Thyroid gland (tissue), 4 donors: ENCODE measurements around the gene DHRS2.

Experiments
- POLR2A ChIP-seq, 2 donors: fragments of 450-650 bp; IDR thresholded peaks; one replicate each; pipeline ENCODE4 v1.6.1; 2017; ENCODE audit warnings: antibody characterized with exemption in 2 of 2, mild to moderate bottlenecking in 2 of 2, moderate library complexity in 1 of 2
- TF ChIP-seq, protein P1 (sequence below), 6 experiments: fragments of 200-600 bp in 3 of 6; fragments of 450-650 bp in 3 of 6; sonication (generic) in 3 of 6; IDR thresholded peaks; one replicate each; pipeline ENCODE4 v1.5.1; 2016 to 2019; ENCODE audit warnings: antibody characterized with exemption in 6 of 6, mild to moderate bottlenecking in 2 of 6, inconsistent platforms in 1 of 6, moderate library complexity in 1 of 6

DNA sequence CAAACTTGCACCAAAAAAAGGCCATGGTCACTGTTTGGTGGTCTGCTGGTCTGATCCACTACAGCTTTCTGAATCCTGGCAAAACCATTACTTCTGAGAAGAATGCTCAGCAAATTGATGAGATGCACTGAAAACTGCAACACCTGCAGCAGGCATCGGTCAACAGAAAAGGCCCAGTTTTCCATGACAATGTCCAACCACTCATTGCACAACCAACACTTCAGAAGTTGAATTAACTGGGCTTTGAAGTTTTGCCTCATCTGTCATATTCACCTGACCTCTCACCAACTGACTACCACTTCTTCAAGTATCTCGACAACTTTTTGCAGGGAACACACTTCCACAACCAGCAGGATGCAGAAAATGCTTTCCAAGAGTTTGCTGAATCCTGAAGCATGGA is 7.0 kb upstream of the DHRS2 start:
- TF ChIP-seq, protein P1, sequence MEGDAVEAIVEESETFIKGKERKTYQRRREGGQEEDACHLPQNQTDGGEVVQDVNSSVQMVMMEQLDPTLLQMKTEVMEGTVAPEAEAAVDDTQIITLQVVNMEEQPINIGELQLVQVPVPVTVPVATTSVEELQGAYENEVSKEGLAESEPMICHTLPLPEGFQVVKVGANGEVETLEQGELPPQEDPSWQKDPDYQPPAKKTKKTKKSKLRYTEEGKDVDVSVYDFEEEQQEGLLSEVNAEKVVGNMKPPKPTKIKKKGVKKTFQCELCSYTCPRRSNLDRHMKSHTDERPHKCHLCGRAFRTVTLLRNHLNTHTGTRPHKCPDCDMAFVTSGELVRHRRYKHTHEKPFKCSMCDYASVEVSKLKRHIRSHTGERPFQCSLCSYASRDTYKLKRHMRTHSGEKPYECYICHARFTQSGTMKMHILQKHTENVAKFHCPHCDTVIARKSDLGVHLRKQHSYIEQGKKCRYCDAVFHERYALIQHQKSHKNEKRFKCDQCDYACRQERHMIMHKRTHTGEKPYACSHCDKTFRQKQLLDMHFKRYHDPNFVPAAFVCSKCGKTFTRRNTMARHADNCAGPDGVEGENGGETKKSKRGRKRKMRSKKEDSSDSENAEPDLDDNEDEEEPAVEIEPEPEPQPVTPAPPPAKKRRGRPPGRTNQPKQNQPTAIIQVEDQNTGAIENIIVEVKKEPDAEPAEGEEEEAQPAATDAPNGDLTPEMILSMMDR (IDR thresholded peaks at IDR 0.05) = no peak
- no peak for TF ChIP-seq POLR2A (IDR thresholded peaks at IDR 0.05)
